Fibroblast of the aortic adventitia (primary cell): ENCODE measurements around the gene LTBP1. TPM values are rescaled to one million over a fixed set of nuclear protein-coding genes. Genes with fewer than 3 reads are reported as not detected.

Experiments
- DNase-seq: peaks from one replicate; pipeline ENCODE4 v3.0.0-alpha.2; 2010; ENCODE audit warnings: low read depth
- H3K4me3 ChIP-seq: 2 replicates; pipeline ENCODE4 v1.5.1; 2011; ENCODE audit warnings: low read depth, mild to moderate bottlenecking, control low read depth, low read length, moderate library complexity
- CTCF ChIP-seq: IDR thresholded peaks from 2 replicates; pipeline ENCODE4 v1.5.1; 2011; ENCODE audit warnings: mild to moderate bottlenecking, low read length, control low read depth, inconsistent platforms; ENCODE audit not compliant: insufficient read depth
- total RNA-seq: library from RNA; depleted of rRNA; stranded (reverse); fragments of >200 nt; gene quantifications from 2 replicates; pipeline ENCODE4 v1.2.3, GENCODE V29; 2012; ENCODE audit warnings: low replicate concordance

Gene LTBP1
- total RNA-seq, 1 donor, result 947 TPM

GRCh38 chr2:33205693-33206434, 259.1 kb downstream of the LTBP1 start:
- no peak overlapping the region for H3K4me3 ChIP-seq
- no peak for DNase-seq
- no peak for TF ChIP-seq CTCF

GRCh38 chr2:33207151-33207740, 260.5 kb downstream of the LTBP1 start:
- TF ChIP-seq CTCF, result no peak
- DNase-seq, result peak; percentile 71
- no peak overlapping the region for H3K4me3 ChIP-seq

GRCh38 chr2:33208400-33208799, 261.6 kb downstream of the LTBP1 start:
- no peak overlapping the region for H3K4me3 ChIP-seq
- no peak for DNase-seq
- no peak for TF ChIP-seq CTCF

GRCh38 chr2:33209976-33210375, 263.2 kb downstream of the LTBP1 start:
- no peak for TF ChIP-seq CTCF
- peak; percentile 73 for DNase-seq
- no peak overlapping the region for H3K4me3 ChIP-seq

- DNase-seq, result peak; percentile 98
- no peak for TF ChIP-seq CTCF
- no peak overlapping the region for H3K4me3 ChIP-seq
Observed at GRCh38 chr2:33210626-33211025, 263.9 kb downstream of the LTBP1 start.

GRCh38 chr2:33212151-33212550, 265.4 kb downstream of the LTBP1 start:
- peak; percentile 97 for DNase-seq
- H3K4me3 ChIP-seq, result no peak overlapping the region
- TF ChIP-seq CTCF, result no peak
